Adrenal gland (tissue), 5 donors: ENCODE data around the gene LRP1B.

Experiments
- POLR2A ChIP-seq, 2 donors: fragments of 450-650 bp; IDR thresholded peaks; one replicate each; pipeline ENCODE4 v1.6.1; 2017; ENCODE audit warnings: antibody characterized with exemption in 2 of 2, mild to moderate bottlenecking in 2 of 2, moderate library complexity in 1 of 2
- TF ChIP-seq, protein P1 (sequence below), 6 experiments: fragments of 450-650 bp in 4 of 6; fragments of 200-600 bp in 2 of 6; sonication (generic) in 1 of 6; IDR thresholded peaks; 1 replicate in 5 of 6; 2 replicates in 1 of 6; pipeline versions ENCODE4 v1.5.1 to v1.8.0; 2016 to 2021; ENCODE audit warnings: antibody characterized with exemption in 6 of 6, mild to moderate bottlenecking in 2 of 6, moderate library complexity in 1 of 6
- donor health status: DM: no; HTN: no; CAD: no.

DNA sequence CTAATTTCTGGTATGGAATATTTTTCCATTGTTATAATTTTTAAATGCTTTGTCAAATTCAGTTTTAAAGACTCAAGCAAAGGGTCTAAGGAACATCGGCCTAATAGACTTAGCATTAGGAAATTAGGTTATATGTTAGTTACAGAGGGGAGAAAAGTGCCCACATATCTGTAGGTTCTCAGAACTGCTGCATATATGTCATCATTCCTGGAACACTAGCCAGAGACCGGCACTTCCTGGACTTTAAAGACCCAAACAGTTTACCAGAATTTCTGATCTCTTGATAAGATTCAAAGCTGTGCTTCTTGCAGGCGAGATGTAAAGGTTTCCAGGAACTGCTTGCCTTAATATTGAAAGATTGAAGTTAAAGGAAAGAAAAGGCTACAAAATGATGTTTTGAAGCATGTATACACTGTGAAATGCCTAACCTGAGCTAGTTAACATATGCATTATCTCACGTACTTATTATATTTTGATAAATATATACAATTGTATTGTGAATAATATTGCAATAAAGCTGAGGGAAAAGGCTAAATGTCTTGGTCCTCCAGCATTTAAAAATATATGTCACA, 993.6 kb downstream of the LRP1B start:
- TF ChIP-seq, protein P1, sequence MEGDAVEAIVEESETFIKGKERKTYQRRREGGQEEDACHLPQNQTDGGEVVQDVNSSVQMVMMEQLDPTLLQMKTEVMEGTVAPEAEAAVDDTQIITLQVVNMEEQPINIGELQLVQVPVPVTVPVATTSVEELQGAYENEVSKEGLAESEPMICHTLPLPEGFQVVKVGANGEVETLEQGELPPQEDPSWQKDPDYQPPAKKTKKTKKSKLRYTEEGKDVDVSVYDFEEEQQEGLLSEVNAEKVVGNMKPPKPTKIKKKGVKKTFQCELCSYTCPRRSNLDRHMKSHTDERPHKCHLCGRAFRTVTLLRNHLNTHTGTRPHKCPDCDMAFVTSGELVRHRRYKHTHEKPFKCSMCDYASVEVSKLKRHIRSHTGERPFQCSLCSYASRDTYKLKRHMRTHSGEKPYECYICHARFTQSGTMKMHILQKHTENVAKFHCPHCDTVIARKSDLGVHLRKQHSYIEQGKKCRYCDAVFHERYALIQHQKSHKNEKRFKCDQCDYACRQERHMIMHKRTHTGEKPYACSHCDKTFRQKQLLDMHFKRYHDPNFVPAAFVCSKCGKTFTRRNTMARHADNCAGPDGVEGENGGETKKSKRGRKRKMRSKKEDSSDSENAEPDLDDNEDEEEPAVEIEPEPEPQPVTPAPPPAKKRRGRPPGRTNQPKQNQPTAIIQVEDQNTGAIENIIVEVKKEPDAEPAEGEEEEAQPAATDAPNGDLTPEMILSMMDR (IDR thresholded peaks at IDR 0.05): no peak
- TF ChIP-seq POLR2A (IDR thresholded peaks at IDR 0.05): no peak
